Cardiac fibroblast (primary cell): ENCODE measurements around the gene SPTSSA.

Experiments used
- DNase-seq, 2 donors: peaks; one replicate each; pipeline versions ENCODE4 v3.0.0 to v3.0.0-alpha.2; 2010; ENCODE audit warnings: low read depth in 2 of 2
- H3K4me3 ChIP-seq, 2 donors: replicated peaks in 1 of 2; 1 replicate in 1 of 2; 2 replicates in 1 of 2; pipeline ENCODE4 v1.5.1; 2011; ENCODE audit warnings: low read depth in 2 of 2, low read length in 2 of 2, mild to moderate bottlenecking in 2 of 2, moderate library complexity in 1 of 2
- TF ChIP-seq, protein P1 (sequence below): IDR thresholded peaks from one replicate; pipeline ENCODE4 v1.5.1; 2011; ENCODE audit warnings: low read depth, mild to moderate bottlenecking, low read length, inconsistent platforms

Gene SPTSSA

DNA sequence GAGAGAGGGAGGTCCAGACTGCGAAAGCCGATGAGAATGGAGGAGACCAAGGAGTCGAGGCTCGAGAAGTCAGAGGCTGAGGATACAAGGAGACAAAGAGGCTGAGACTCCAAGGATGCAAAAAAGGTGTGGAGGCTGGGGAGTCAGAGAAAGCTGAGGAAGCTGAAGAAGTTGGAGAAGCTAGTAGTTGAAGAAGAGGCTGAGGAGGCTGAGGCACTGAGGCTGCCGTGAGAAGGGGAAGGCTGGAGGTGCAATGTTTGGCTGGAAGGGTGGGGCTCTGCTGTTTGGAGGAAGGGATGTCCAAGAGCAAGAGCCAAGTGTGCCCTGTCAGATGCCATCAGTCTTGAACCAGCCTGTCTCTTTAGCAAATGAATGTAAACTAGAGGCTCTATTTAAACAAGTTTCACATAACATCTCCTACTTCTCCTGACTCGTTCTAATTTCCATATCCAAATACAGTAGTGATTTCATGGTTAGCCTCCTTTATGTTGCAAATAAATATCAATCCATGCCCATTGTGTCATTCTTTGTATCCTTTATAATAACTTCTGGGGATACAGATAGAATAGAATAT is 10.8 kb upstream of the SPTSSA start:
- TF ChIP-seq, protein P1, sequence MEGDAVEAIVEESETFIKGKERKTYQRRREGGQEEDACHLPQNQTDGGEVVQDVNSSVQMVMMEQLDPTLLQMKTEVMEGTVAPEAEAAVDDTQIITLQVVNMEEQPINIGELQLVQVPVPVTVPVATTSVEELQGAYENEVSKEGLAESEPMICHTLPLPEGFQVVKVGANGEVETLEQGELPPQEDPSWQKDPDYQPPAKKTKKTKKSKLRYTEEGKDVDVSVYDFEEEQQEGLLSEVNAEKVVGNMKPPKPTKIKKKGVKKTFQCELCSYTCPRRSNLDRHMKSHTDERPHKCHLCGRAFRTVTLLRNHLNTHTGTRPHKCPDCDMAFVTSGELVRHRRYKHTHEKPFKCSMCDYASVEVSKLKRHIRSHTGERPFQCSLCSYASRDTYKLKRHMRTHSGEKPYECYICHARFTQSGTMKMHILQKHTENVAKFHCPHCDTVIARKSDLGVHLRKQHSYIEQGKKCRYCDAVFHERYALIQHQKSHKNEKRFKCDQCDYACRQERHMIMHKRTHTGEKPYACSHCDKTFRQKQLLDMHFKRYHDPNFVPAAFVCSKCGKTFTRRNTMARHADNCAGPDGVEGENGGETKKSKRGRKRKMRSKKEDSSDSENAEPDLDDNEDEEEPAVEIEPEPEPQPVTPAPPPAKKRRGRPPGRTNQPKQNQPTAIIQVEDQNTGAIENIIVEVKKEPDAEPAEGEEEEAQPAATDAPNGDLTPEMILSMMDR: no peak
- no peak for DNase-seq
- H3K4me3 ChIP-seq: no peak overlapping the region

DNA sequence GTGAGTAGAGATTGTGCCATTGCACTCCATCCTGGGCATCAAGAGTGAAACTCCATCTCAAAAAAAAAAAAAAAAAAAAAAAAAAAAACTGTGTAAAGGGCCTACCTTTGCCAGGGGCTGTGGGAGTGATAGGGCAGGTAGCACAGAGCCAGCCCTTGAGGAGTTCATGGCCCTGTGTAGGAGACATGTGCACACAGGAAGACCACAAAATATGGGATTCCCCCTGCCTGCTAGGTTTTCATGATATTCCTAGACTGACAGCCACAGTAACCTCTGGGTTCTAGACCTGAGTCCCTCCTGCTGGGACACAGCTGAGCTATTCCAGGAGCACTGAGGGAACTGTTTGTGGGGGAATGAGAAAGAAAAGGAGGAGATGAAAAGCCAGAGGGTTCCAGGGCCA is 8.3 kb upstream of the SPTSSA start:
- H3K4me3 ChIP-seq: no peak overlapping the region
- no peak for DNase-seq
- TF ChIP-seq, protein P1: no peak

DNA sequence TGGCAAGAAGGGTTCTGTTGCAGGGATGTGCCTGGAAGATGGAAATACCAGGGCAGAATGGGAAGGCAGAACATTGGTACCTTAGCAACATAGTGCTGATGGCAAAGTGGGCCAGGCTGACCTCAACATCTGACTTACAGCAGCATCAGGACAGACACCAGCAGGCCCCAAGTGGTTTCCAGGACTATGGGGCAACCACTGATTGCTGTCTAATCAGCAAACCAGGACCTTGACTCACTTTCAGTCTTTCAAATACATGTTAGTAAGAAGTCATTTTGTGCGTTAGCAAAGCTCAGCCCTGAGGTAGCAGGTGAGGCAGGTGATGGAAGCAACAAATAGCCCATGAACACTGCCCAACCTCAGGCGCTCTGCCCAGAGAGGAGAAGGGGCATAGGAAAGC is 4.7 kb upstream of the SPTSSA start:
- no peak for DNase-seq
- TF ChIP-seq, protein P1: no peak
- no peak overlapping the region for H3K4me3 ChIP-seq

DNA sequence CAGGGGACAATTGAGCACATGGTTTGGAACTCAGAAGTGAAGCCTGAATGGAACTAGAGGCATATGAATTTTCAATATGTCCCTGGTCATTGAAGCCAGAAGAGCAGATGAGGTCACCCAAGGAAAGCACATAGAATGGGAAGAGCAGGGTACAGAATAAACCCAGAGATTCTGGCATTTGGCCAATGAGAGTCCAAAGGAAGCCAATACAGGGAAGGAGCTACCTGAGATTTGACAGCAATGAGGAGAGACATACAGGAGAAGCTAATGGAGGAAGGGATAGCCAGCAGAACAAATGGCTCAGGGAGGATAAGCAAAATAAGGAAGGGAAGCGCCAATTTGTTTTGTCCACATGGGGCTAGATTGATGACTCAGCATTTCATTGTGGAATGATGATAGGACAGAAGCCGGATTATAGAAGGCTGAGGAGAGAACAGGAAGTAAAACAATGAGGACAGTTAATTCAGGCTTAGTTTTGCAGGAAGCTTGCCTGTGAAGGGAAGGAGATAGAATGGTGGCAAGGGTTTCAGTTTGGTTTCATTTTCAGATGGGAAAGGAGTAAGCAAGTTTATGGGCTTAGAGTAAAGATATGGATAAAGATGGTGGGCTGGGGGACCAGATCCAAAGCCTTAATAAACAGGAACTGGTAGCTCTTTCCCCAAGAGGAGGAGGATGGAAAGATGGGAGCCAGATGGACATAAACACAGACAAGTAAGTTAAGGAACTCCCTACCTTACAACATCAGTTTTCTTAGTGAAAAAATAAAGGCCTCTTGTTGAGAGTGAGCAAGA is 3.2 kb upstream of the SPTSSA start:
- DNase-seq: peak; percentile 68 to 77
- TF ChIP-seq, protein P1: no peak
- no peak overlapping the region for H3K4me3 ChIP-seq

DNA sequence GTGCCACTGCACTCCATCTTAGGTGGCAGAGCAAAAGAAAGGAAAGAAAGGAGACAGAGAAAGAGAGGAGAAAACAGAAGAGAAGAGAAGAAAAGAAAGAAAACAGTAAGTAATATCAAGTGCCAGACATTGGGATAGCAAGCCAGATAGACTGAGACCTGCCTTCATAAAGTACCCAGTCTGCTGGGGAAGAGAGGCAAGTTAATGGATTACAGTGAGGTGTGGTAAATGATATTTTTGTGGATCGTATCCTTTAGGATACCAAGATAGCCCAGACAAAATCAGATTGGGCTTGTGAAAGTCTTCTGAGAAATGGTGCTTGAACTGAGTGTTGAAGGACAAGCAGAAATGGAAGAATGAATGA is 1.5 kb upstream of the SPTSSA start:
- DNase-seq: no peak
- H3K4me3 ChIP-seq: no peak overlapping the region
- TF ChIP-seq, protein P1: no peak

DNA sequence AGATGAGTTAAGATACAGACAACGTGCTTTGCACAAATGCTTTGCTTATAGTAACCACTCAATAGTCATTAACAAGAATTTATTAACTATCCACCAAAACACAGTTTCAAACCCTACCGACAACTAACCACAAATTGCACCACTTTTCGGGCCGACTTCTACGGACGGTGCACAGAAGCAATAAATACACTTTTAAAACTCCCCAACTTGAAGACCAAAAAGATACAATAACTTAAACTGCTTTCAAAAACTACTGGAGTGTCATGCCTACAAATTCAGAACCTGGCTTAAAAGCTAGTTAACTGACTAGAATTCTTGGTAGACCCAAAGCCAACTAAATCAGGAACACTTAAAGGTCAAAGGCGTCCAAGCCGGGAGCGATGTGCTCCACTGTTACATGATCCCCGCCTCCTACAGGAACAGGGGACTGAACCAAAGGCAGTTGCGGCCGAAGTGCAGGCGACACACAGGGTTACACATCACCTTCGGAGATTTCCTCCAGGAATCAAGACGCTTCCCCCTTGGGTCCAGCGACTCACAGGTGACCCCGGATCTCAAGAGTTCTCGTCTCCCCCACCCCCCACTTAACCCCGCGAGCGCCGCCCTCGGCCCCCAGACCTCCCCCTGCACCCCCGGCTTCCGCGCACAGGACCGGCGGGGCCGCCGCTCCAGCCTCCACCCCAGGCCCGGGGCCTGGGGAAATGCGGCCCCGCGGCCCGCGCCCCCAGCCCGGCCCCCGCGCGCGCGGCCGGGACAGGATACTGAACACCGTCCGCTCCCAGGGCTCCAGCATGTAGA is 507 bp downstream of the SPTSSA start:
- peak; percentile 45 to 55 for DNase-seq
- H3K4me3 ChIP-seq: peak overlapping the region; percentile 66 to 82
- TF ChIP-seq, protein P1: no peak
